Measurements from ENCODE around the gene B3GAT2. TPM values are rescaled to one million over a fixed set of nuclear protein-coding genes. Genes with fewer than 3 reads are reported as not detected.

Gene B3GAT2
- total RNA-seq, 2 experiments from 2014 or later: 0.06 TPM; not detected in 1

DNA sequence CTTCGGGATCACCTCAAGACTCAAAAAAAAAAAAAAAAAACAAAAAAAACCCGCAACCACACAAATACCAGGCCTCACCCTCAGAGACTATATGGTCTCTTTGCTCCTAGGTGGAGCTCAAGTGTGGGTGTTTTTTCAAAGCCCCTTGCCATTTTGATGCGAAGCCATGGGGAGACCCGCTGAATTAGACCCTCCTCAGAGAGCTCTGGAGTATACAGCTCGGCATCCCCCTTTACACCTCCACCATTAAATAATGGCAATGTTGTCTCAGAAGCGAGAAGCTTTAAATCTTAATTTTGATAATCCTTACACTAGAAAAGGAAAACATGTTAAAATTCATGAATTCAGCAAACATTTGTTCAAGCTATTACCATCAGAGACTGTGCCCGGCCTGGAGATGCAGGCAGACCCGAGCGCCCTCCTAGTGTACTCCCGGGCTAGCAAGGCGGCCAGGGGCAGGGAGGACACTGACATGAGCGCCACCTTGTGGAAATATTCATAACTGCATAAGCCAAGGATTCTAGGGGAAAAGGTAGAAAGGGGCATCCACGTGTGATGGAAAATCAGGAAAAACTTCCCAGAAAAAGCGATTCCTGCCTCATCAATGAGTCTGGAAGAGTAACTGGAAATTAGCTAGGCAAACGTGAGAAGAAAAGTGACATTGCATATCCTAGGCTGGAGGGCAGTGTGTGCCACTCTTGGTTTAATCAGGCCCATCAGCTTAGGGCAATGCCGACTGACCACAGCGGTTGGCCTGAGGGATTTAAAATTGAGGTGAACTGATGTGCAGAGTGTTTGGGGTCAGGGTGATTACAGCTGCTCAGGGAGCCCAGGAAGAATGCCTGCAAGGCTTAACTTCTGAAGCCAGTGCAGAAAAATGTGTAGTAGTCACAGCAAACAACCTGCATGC is 72.5 kb downstream of the B3GAT2 start:
- POLR2A ChIA-PET: no interaction called here
- DNase-seq (peak; percentile 45), ATAC-seq (ENCODE audit: low read depth) (peak; percentile 71)
- H3K9me3 Mint-ChIP-seq: no peaks in the 10 kb centered on the region
- H3K36me3 Mint-ChIP-seq: no peaks in the 10 kb centered on the region
- H3K4me1 Mint-ChIP-seq: no peaks in the 10 kb centered on the region
- no peak overlapping the region for H3K4me3 Mint-ChIP-seq
- peaks cover 15% of the 10 kb centered on the region for H3K27me3 Mint-ChIP-seq
- H3K27ac Mint-ChIP-seq: no peak overlapping the region

GRCh38 chr6:70879496-70879895 is 77.4 kb downstream of the B3GAT2 start:
- POLR2A ChIA-PET: no interaction called here
- DNase-seq (no peak), ATAC-seq (ENCODE audit: low read depth) (no peak)
- no peak overlapping the region for H3K27ac Mint-ChIP-seq
- no peak overlapping the region for H3K4me3 Mint-ChIP-seq
- peaks cover 1% of the 10 kb centered on the region for H3K36me3 Mint-ChIP-seq
- H3K4me1 Mint-ChIP-seq: no peaks in the 10 kb centered on the region
- no peaks in the 10 kb centered on the region for H3K9me3 Mint-ChIP-seq
- H3K27me3 Mint-ChIP-seq: peaks cover 16% of the 10 kb centered on the region

GRCh38 chr6:70874181-70874913 is 82.5 kb downstream of the B3GAT2 start:
- POLR2A ChIA-PET: no interaction called here
- Mint-ChIP-seq H3K4me3 (no peak overlapping the region), H3K27ac (no peak overlapping the region), H3K36me3 (peaks cover 1% of the 10 kb centered on the region), H3K27me3 (peaks cover 4% of the 10 kb centered on the region), H3K4me1 (no peaks in the 10 kb centered on the region), H3K9me3 (peaks cover 4% of the 10 kb centered on the region)
- ATAC-seq (ENCODE audit: low read depth) (no peak), DNase-seq (no peak)

DNA sequence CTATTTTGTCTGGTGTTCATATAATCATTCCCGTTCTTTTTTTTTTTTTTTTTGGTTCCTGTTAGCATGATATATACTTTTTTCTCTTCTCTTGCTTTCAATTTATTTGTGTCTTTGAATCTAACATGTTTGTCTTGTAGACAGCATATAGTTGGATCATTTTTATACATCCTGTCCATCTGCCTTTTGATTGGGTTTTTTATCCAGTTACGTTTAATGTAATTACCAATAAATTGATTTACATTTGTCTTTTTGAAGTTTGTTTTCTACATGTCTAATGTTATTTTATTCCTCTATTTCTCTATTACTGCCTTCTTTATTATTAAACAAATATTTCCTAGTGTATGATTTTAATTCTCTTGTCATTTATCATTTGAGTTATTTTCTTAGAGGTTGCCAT is 84.4 kb downstream of the B3GAT2 start:
- POLR2A ChIA-PET: no interaction called here
- H3K4me1 Mint-ChIP-seq: no peaks in the 10 kb centered on the region
- no peak for DNase-seq
- H3K27me3 Mint-ChIP-seq: peaks cover 5% of the 10 kb centered on the region
- ATAC-seq (ENCODE audit: low read depth): no peak
- no peak overlapping the region for H3K4me3 Mint-ChIP-seq
- H3K27ac Mint-ChIP-seq: no peak overlapping the region
- peaks cover 4% of the 10 kb centered on the region for H3K9me3 Mint-ChIP-seq
- no peaks in the 10 kb centered on the region for H3K36me3 Mint-ChIP-seq

DNA sequence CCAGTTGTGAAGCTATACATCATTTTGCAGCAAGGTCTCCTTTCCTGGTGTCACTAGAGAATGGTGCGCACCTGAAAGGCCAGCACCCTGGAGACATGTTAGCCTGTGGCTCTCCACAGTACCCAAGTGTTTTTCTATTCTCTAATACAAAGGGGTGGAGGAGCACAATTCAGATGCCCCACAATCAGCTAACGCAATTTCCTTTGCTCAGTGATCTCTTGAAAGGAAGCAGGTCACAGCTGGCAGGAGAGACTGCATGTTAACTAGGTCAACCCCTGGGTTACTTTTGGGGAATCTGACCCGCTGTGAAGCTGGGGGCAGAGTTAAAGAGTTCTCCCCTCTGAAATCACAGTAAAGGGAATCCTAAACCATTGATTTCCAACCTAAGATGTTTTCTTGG is 92.5 kb downstream of the B3GAT2 start:
- Mint-ChIP-seq H3K27ac (no peak overlapping the region), H3K4me1 (no peaks in the 10 kb centered on the region), H3K36me3 (peaks cover 7% of the 10 kb centered on the region), H3K9me3 (peaks cover 4% of the 10 kb centered on the region), H3K27me3 (peaks cover 5% of the 10 kb centered on the region), H3K4me3 (no peak overlapping the region)
- ATAC-seq (ENCODE audit: low read depth) (no peak), DNase-seq (no peak)
- POLR2A ChIA-PET: no interaction called here

DNA sequence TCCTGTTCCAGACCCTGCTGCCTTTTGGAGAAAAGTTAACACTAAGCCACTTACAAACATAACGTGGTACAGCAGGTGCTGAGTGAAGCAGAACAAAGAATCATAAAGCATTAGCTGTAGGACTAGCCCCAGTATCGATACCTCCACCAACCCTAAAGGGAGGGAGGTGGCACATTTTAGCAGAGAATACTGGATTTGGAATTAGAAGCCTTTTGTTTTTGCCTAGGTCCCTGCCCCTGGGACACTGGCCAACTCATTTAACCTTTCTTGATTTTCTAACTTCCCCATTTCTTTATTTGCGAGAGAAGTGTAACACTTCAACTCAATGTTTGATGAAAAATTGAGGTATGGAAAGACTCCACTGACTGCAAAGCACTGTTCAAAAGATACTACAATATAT is 93.5 kb downstream of the B3GAT2 start:
- H3K27me3 Mint-ChIP-seq: peaks cover 5% of the 10 kb centered on the region
- no peak for DNase-seq
- H3K36me3 Mint-ChIP-seq: peaks cover 7% of the 10 kb centered on the region
- H3K9me3 Mint-ChIP-seq: peaks cover 4% of the 10 kb centered on the region
- H3K4me1 Mint-ChIP-seq: no peaks in the 10 kb centered on the region
- POLR2A ChIA-PET: interaction anchor here (0.6 kb wide), 1 partner anchor 188 kb away, joined by 3 read pairs; no protein-coding TSS in a partner anchor
- no peak for ATAC-seq (ENCODE audit: low read depth)
- no peak overlapping the region for H3K27ac Mint-ChIP-seq
- no peak overlapping the region for H3K4me3 Mint-ChIP-seq

DNA sequence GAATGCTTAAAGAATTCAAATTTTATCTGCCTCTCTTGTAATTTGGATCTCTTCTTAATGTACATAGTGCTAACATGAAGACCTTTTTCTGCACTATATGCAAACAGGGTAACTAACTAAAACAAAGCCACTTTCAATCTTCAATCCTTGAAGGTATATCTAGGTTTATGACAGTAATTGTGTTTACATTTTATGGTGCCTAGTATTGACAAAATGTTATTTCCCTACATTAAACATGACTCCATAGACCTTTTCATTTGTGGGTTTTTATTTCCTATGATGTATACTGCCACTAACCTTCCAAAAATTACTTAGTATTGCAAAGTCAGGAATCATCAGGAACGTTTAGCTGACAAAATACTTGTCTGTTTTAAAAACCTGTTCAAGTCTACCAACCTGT is 95.9 kb downstream of the B3GAT2 start:
- ATAC-seq (ENCODE audit: low read depth) (no peak), DNase-seq (no peak)
- peaks cover 7% of the 10 kb centered on the region for H3K36me3 Mint-ChIP-seq
- no peaks in the 10 kb centered on the region for H3K9me3 Mint-ChIP-seq
- H3K4me3 Mint-ChIP-seq: no peak overlapping the region
- no peaks in the 10 kb centered on the region for H3K4me1 Mint-ChIP-seq
- no peaks in the 10 kb centered on the region for H3K27me3 Mint-ChIP-seq
- no peak overlapping the region for H3K27ac Mint-ChIP-seq
- POLR2A ChIA-PET: no interaction called here

GRCh38 chr6:70860045-70860444 is 96.8 kb downstream of the B3GAT2 start:
- ATAC-seq (ENCODE audit: low read depth): no peak
- Mint-ChIP-seq H3K4me3 (no peak overlapping the region), H3K36me3 (peaks cover 9% of the 10 kb centered on the region), H3K4me1 (no peaks in the 10 kb centered on the region), H3K27ac (no peak overlapping the region), H3K9me3 (no peaks in the 10 kb centered on the region), H3K27me3 (no peaks in the 10 kb centered on the region)
- POLR2A ChIA-PET: interaction anchor here (0.5 kb wide), 1 partner anchor 935 kb away, joined by 3 read pairs; no protein-coding TSS in a partner anchor
- DNase-seq: no peak

DNA sequence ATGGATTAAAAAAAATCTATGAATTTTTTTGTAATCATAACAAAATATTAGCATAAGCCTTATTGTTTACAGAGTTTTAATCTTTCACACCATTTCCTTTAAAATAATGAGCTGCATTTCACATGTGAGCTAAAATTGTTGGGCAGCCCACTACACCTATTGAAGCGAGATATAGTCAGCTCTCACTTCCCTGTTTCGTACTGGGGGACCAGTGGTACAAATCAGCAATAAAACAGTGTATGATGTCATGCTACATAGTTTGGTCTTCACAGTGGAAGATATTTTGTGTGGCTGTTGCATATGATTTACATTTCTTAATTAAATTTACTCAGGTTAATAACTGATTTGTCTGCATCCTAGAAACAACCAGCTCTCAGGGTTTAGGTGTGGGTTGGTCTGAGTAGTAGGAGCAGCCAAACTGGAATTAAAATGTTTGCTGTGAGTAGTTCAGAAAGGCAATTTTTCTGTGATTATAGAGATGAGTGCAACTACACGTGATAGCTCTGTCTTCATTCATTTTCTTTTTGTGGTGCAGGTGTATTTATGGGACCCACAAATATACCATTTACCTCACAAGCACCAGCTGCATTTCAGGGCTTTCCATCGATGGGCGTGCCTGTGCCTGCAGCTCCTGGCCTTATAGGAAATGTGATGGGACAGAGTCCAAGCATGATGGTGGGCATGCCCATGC is 99.3 kb downstream of the B3GAT2 start:
- DNase-seq (no peak), ATAC-seq (ENCODE audit: low read depth) (no peak)
- H3K4me3 Mint-ChIP-seq: no peak overlapping the region
- no peak overlapping the region for H3K27ac Mint-ChIP-seq
- POLR2A ChIA-PET: no interaction called here
- no peaks in the 10 kb centered on the region for H3K4me1 Mint-ChIP-seq
- H3K27me3 Mint-ChIP-seq: no peaks in the 10 kb centered on the region
- H3K9me3 Mint-ChIP-seq: no peaks in the 10 kb centered on the region
- peaks cover 14% of the 10 kb centered on the region for H3K36me3 Mint-ChIP-seq

DNA sequence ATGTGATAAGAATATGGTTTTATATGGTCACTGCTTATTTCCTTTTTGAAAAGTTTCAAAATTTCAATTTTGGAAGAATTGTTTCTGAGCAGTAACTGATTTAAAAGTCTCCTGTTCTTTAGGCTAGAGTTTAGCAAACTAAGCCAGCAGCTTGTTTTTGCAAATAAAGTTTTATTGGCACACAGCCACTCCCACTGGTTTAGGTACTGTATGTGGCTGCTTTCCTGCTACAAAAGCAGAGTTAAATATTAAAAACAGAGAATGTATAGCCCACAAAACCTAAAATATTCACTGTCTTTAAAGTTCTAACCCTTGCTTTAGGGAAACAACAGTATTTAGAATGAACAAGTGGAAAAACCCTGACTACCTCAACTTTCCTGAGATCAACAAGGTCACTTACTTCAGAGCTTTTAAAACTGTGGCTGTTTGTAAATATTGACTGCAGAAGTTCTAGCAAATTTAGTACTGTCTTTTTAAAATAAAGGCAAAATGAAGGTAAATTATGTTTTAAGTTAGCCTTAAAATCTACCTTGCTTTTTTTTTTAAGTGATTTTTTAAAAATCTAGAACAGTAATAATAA is 104.1 kb downstream of the B3GAT2 start:
- POLR2A ChIA-PET: no interaction called here
- no peak overlapping the region for H3K27ac Mint-ChIP-seq
- DNase-seq: no peak
- no peak overlapping the region for H3K4me3 Mint-ChIP-seq
- H3K36me3 Mint-ChIP-seq: peaks cover 13% of the 10 kb centered on the region
- no peaks in the 10 kb centered on the region for H3K27me3 Mint-ChIP-seq
- no peaks in the 10 kb centered on the region for H3K4me1 Mint-ChIP-seq
- ATAC-seq (ENCODE audit: low read depth): no peak
- H3K9me3 Mint-ChIP-seq: no peaks in the 10 kb centered on the region

DNA sequence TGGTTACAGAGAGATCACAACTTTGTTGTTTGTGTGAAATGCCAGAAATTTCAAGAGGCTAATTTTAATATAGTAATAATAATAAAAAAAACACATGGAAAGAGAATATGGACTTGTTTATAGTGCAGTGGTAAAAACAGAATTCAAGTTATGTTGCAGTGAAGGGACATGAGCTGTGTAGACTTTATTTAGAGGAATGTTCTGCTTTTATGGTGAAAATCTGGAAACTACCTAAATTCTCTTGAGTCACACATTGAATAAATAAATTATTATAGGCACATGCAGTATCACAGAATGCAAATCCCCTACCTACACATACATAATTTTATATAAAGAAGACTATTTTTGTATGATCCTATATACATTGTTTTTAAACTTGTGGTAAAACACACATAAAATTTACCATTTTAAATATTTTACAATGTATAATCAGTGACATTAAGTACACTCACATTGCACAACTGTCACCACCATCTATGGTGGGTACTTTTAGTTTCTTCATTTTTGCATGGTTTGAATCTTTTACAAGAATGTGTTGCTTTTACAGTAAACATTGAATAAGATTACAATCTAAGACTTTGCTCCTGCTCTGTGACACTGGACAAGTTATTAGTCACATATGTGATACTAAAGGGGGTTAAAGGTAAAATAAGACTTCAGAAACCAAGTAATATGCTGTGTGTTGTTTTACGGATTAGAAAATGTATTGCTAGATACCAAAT is 107.4 kb downstream of the B3GAT2 start:
- no peak for DNase-seq
- H3K27me3 Mint-ChIP-seq: no peaks in the 10 kb centered on the region
- no peaks in the 10 kb centered on the region for H3K9me3 Mint-ChIP-seq
- no peaks in the 10 kb centered on the region for H3K4me1 Mint-ChIP-seq
- POLR2A ChIA-PET: no interaction called here
- ATAC-seq (ENCODE audit: low read depth): no peak
- no peak overlapping the region for H3K4me3 Mint-ChIP-seq
- H3K36me3 Mint-ChIP-seq: peaks cover 16% of the 10 kb centered on the region
- H3K27ac Mint-ChIP-seq: no peak overlapping the region

DNA sequence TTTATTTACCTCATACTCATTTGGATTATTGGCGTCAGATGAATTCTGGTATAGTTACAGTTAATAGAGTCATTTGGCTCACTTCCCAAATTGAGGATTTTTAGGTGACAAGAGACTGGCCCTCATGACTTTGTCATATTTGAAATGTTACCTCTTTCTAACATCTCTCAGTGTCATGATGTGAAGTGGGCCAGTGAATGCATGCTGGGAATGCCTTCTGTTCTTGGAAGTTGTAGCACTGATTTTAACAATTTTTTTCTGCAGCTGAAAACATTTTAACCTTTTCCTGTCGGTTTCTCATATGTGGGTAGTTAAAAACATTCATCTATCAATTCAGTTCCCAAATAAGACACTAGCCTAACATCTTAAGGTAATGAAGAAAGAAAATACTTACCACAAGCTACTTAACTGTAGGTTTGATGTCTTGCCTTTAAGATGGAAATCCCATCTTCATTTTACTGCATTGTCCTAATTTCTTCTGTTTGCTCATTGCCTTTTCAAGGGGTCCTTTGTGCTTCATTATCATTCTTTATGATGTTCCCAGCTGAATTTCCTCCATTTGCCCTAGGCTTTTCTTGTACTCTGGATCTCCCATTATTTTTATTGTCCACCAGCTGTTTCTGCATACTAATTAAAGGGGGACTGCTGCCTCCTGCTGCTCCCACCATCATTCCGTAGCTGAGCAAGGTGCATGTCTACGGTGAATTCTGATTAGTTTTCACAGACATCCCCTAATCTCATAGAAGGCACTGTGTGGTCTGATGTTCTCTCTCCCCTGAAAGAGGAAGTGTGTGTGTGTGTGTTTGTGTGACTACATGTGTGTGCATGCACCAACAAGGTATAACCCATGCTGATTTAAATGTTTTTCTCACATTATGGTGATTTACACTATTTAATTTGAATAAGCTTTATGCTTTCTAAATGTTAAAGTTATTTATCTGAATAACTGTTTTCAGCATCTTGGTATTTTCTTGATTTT is 109.5 kb downstream of the B3GAT2 start:
- no peak overlapping the region for H3K4me3 Mint-ChIP-seq
- DNase-seq (no peak), ATAC-seq (ENCODE audit: low read depth) (no peak)
- H3K36me3 Mint-ChIP-seq: peaks cover 14% of the 10 kb centered on the region
- no peaks in the 10 kb centered on the region for H3K27me3 Mint-ChIP-seq
- no peaks in the 10 kb centered on the region for H3K9me3 Mint-ChIP-seq
- no peaks in the 10 kb centered on the region for H3K4me1 Mint-ChIP-seq
- POLR2A ChIA-PET: no interaction called here
- H3K27ac Mint-ChIP-seq: no peak overlapping the region

Measured in activated naive CD8-positive, alpha-beta T cell treated with anti-CD3 and anti-CD28 coated beads, Interleukin-2, amount 10 ng/mL, durations not matched to agents 7 days and 5 days (primary cell).